CD14-positive monocyte (primary cell): Measurements from ENCODE around the gene DAB2IP. TPM values are rescaled to one million over a fixed set of nuclear protein-coding genes. Genes with fewer than 3 reads are reported as not detected.

ENCODE experiments used
- DNase-seq, 3 donors: peaks; one replicate each; pipeline ENCODE4 v3.0.0-alpha.2; 2011 to 2022
- H2AFZ ChIP-seq: 2 replicates; pipeline ENCODE4 v1.6.0; 2012; ENCODE audit warnings: mild to moderate bottlenecking, low read depth, low read length, inconsistent platforms; ENCODE audit not compliant: insufficient read depth, poor library complexity, severe bottlenecking
- H3K27ac ChIP-seq, 2 donors: 1 replicate in 1 of 2; 2 replicates in 1 of 2; pipeline ENCODE4 v1.5.1; 2012 to 2013; ENCODE audit warnings: low read length in 2 of 2, control low read depth in 1 of 2, inconsistent platforms in 1 of 2, low read depth in 1 of 2, mild to moderate bottlenecking in 1 of 2
- H3K27me3 ChIP-seq, 2 donors: one replicate each; pipeline versions ENCODE4 v1.6.0 to v1.6.1; 2011 to 2013; ENCODE audit warnings: low read length in 2 of 2; ENCODE audit not compliant: control insufficient read depth in 2 of 2, insufficient read depth in 2 of 2
- H3K36me3 ChIP-seq, 2 donors: replicated peaks in 1 of 2; 1 replicate in 1 of 2; 2 replicates in 1 of 2; pipeline versions ENCODE4 v1.5.1 to v1.6.1; 2012 to 2013; ENCODE audit warnings: low read length in 2 of 2, control low read depth in 1 of 2, inconsistent platforms in 1 of 2, mild to moderate bottlenecking in 1 of 2; ENCODE audit not compliant: insufficient read depth in 2 of 2, control insufficient read depth in 1 of 2
- H3K4me1 ChIP-seq, 2 donors: 1 replicate in 1 of 2; 2 replicates in 1 of 2; pipeline versions ENCODE4 v1.5.1 to v1.6.1; 2012 to 2013; ENCODE audit warnings: low read length in 2 of 2, control low read depth in 1 of 2, inconsistent platforms in 1 of 2, mild to moderate bottlenecking in 1 of 2, moderate library complexity in 1 of 2; ENCODE audit not compliant: insufficient read depth in 2 of 2, control insufficient read depth in 1 of 2
- H3K4me2 ChIP-seq: replicated peaks from 2 replicates; pipeline ENCODE3; 2012; ENCODE audit warnings: low read length, moderate library complexity, mild to moderate bottlenecking; ENCODE audit not compliant: poor library complexity, severe bottlenecking; ENCODE audit errors: extremely low read depth
- H3K4me3 ChIP-seq, 3 experiments: fragments of 200-600 bp in 1 of 3; sonication (generic) in 1 of 3; replicated peaks in 1 of 3; 1 replicate in 2 of 3; 2 replicates in 1 of 3; pipeline ENCODE4 v1.5.1; 2011 to 2013; ENCODE audit warnings: low read length in 3 of 3, mild to moderate bottlenecking in 3 of 3, control low read depth in 2 of 3, low read depth in 2 of 3, inconsistent platforms in 1 of 3, moderate library complexity in 1 of 3
- H3K79me2 ChIP-seq: 2 replicates; pipeline ENCODE4 v1.6.0; 2012; ENCODE audit warnings: mild to moderate bottlenecking, control low read depth, inconsistent platforms, low read length, moderate library complexity; ENCODE audit not compliant: insufficient read depth
- H3K9ac ChIP-seq: 2 replicates; pipeline ENCODE4 v1.6.0; 2017; ENCODE audit warnings: low read length, mild to moderate bottlenecking; ENCODE audit not compliant: insufficient read depth, poor library complexity, severe bottlenecking
- H3K9me3 ChIP-seq, 2 donors: replicated peaks in 1 of 2; 1 replicate in 1 of 2; 2 replicates in 1 of 2; pipeline versions ENCODE4 v1.5.1 to v1.6.1; 2012 to 2013; ENCODE audit warnings: low read length in 2 of 2, control low read depth in 1 of 2; ENCODE audit not compliant: control insufficient read depth in 1 of 2, insufficient read depth in 1 of 2
- H4K20me1 ChIP-seq: 2 replicates; pipeline ENCODE4 v1.6.0; 2012; ENCODE audit warnings: mild to moderate bottlenecking, low read length, control low read depth, moderate library complexity; ENCODE audit not compliant: insufficient read depth
- H3K27ac Mint-ChIP-seq, 7 donors: one replicate each; pipeline ENCODE4 v1.8.0; 2020; ENCODE audit warnings: mild to moderate bottlenecking in 7 of 7, mixed read lengths in 7 of 7, moderate library complexity in 6 of 7, inconsistent platforms in 2 of 7
- H3K27me3 Mint-ChIP-seq, 3 donors: one replicate each; pipeline ENCODE4 v1.8.0; 2021 to 2022; ENCODE audit warnings: low read depth in 3 of 3, mild to moderate bottlenecking in 3 of 3, mixed read lengths in 3 of 3, moderate library complexity in 3 of 3, inconsistent platforms in 1 of 3
- H3K36me3 Mint-ChIP-seq, 2 donors: one replicate each; pipeline ENCODE4 v1.8.0; 2020; ENCODE audit warnings: mixed read lengths in 2 of 2, inconsistent platforms in 1 of 2, mild to moderate bottlenecking in 1 of 2
- H3K4me1 Mint-ChIP-seq: one replicate; pipeline ENCODE4 v1.8.0; 2020; ENCODE audit warnings: mild to moderate bottlenecking, mixed read lengths
- H3K4me3 Mint-ChIP-seq, 2 donors: one replicate each; pipeline ENCODE4 v1.8.0; 2020; ENCODE audit warnings: mild to moderate bottlenecking in 2 of 2, mixed read lengths in 2 of 2, moderate library complexity in 1 of 2
- H3K9me3 Mint-ChIP-seq, 7 donors: one replicate each; pipeline ENCODE4 v1.8.0; 2020 to 2022; ENCODE audit warnings: mixed read lengths in 7 of 7, mild to moderate bottlenecking in 6 of 7, moderate library complexity in 6 of 7, inconsistent platforms in 2 of 7
- CTCF ChIP-seq: fragments of 200-600 bp; IDR thresholded peaks from one replicate; pipeline ENCODE4 v1.8.0; 2022; ENCODE audit warnings: antibody characterized with exemption, mild to moderate bottlenecking
- WGBS: methylation state at CpG from one replicate; pipeline ENCODE4 v1.1.5; 2013; ENCODE audit warnings: missing lambda C conversion rate; ENCODE audit not compliant: insufficient coverage; 5-methylcytosine and 5-hydroxymethylcytosine counted together
- intact Hi-C, 2 donors: fragments of 100-400 bp; cut with micrococcal nuclease; formaldehyde crosslinking; loops; one replicate each; pipeline versions ENCODE4 v1.15.0 to v1.15.1; 2023
- polyA plus RNA-seq, 3 donors: library from polyadenylated mRNA; depleted of rRNA in 1 of 3; unstranded in 2 of 3; stranded (reverse) in 1 of 3; fragments of 300-500 nt in 2 of 3; fragments of >200 nt in 1 of 3; fragmentation: Illumina TruSeq in 2 of 3; gene quantifications; 1 replicate in 2 of 3; 2 replicates in 1 of 3; pipeline ENCODE4 v1.2.3, GENCODE V29; 2012 to 2021

Gene DAB2IP
- polyA plus RNA-seq, 3 donors: 0.13 TPM; not detected in 2

- TF ChIP-seq CTCF: no peak
- Mint-ChIP-seq H3K4me3 (no peak overlapping the region), H3K4me1 (no peaks in the 10 kb centered on the region), H3K27me3 (peaks cover 2 to 10% (median 2%) of the 10 kb centered on the region in 3 donors), H3K27ac (no peak overlapping the region), H3K9me3 (no peaks in the 10 kb centered on the region), H3K36me3 (no peaks in the 10 kb centered on the region)
- Histone ChIP-seq H2AFZ (no peak overlapping the region), H3K36me3 (no peaks in the 10 kb centered on the region), H3K9me3 (no peaks in the 10 kb centered on the region), H4K20me1 (no peaks in the 10 kb centered on the region), H3K4me3 (no peak overlapping the region), H3K79me2 (no peaks in the 10 kb centered on the region), H3K4me2 (no peak overlapping the region), H3K27me3 (no peaks in the 10 kb centered on the region), H3K9ac (no peak overlapping the region), H3K27ac (no peak overlapping the region), H3K4me1 (no peaks in the 10 kb centered on the region)
- no peak for DNase-seq
- intact Hi-C loops: no loop called here
- 84% methylated on average over 5 of the region's 6 CpGs for WGBS
Observed at GRCh38 chr9:121763131-121763530, 111.7 kb downstream of the DAB2IP start.

GRCh38 chr9:121763561-121764370 is 112.3 kb downstream of the DAB2IP start:
- no peaks in the 10 kb centered on the region for H4K20me1 ChIP-seq
- no peaks in the 10 kb centered on the region for H3K4me1 ChIP-seq
- H3K4me1 Mint-ChIP-seq: no peaks in the 10 kb centered on the region
- no peak overlapping the region for H3K9ac ChIP-seq
- H3K9me3 ChIP-seq: no peaks in the 10 kb centered on the region
- TF ChIP-seq CTCF: no peak
- intact Hi-C loops: no loop called here
- H3K27ac ChIP-seq: no peak overlapping the region
- H3K4me2 ChIP-seq: no peak overlapping the region
- H3K27ac Mint-ChIP-seq: no peak overlapping the region
- 98% methylated on average over 19 of the region's 21 CpGs for WGBS
- H3K27me3 Mint-ChIP-seq: peaks cover 2 to 10% (median 2%) of the 10 kb centered on the region in 3 donors
- no peak overlapping the region for H3K4me3 Mint-ChIP-seq
- no peaks in the 10 kb centered on the region for H3K79me2 ChIP-seq
- no peak overlapping the region for H2AFZ ChIP-seq
- no peaks in the 10 kb centered on the region for H3K36me3 ChIP-seq
- no peaks in the 10 kb centered on the region for H3K27me3 ChIP-seq
- no peak overlapping the region for H3K4me3 ChIP-seq
- no peaks in the 10 kb centered on the region for H3K36me3 Mint-ChIP-seq
- no peak for DNase-seq
- no peaks in the 10 kb centered on the region for H3K9me3 Mint-ChIP-seq
